Esophagus muscularis mucosa (tissue), 4 donors: ENCODE measurements around the gene MAGIX.
A peak's percentile ranks its signal among the peaks of the same experiment; 100 is the strongest.

Source experiments
- EP300 ChIP-seq: sonication (generic); formaldehyde crosslinking; IDR thresholded peaks from one replicate; pipeline ENCODE4 v1.6.1; 2017; ENCODE audit warnings: antibody characterized with exemption
- POLR2A ChIP-seq: fragments of 450-650 bp; IDR thresholded peaks from one replicate; pipeline ENCODE4 v1.6.1; 2017; ENCODE audit warnings: antibody characterized with exemption, moderate library complexity, mild to moderate bottlenecking, low read depth
- TF ChIP-seq, protein P1 (sequence below), 3 experiments: fragments of 200-600 bp in 2 of 3; fragments of 450-650 bp in 1 of 3; sonication (generic) in 2 of 3; IDR thresholded peaks; one replicate each; pipeline ENCODE4 v1.5.1; 2017 to 2019; ENCODE audit warnings: antibody characterized with exemption in 3 of 3, mild to moderate bottlenecking in 2 of 3, moderate library complexity in 1 of 3

GRCh38 chrX:49155900-49156837 is 6.4 kb upstream of the MAGIX start:
- TF ChIP-seq POLR2A (no peak), EP300 (no peak)
- TF ChIP-seq, protein P1, sequence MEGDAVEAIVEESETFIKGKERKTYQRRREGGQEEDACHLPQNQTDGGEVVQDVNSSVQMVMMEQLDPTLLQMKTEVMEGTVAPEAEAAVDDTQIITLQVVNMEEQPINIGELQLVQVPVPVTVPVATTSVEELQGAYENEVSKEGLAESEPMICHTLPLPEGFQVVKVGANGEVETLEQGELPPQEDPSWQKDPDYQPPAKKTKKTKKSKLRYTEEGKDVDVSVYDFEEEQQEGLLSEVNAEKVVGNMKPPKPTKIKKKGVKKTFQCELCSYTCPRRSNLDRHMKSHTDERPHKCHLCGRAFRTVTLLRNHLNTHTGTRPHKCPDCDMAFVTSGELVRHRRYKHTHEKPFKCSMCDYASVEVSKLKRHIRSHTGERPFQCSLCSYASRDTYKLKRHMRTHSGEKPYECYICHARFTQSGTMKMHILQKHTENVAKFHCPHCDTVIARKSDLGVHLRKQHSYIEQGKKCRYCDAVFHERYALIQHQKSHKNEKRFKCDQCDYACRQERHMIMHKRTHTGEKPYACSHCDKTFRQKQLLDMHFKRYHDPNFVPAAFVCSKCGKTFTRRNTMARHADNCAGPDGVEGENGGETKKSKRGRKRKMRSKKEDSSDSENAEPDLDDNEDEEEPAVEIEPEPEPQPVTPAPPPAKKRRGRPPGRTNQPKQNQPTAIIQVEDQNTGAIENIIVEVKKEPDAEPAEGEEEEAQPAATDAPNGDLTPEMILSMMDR (IDR thresholded peaks at IDR 0.05) = peak; percentile 67 to 82 (median 80)
